Transverse colon (tissue), 4 donors: ENCODE measurements around the gene FGD4. TPM values are rescaled to one million over a fixed set of nuclear protein-coding genes. Genes with fewer than 3 reads are reported as not detected.

ENCODE experiments used
- DNase-seq: peaks from one replicate; pipeline ENCODE4 v3.0.0-alpha.2; 2019
- H3K27ac ChIP-seq, 4 donors: fragments of 200-600 bp; sonication (generic); 2 replicates each; pipeline ENCODE4 v1.5.1; 2016 to 2018; ENCODE audit warnings: inconsistent platforms in 4 of 4
- H3K27me3 ChIP-seq: fragments of 200-600 bp; sonication (generic); 2 replicates; pipeline ENCODE4 v1.5.1; 2017; ENCODE audit warnings: inconsistent platforms
- H3K36me3 ChIP-seq, 4 donors: fragments of 200-600 bp; sonication (generic); 2 replicates each; pipeline ENCODE4 v1.5.1; 2017 to 2019; ENCODE audit warnings: inconsistent platforms in 4 of 4
- H3K4me1 ChIP-seq, 4 donors: fragments of 200-600 bp; sonication (generic); 2 replicates each; pipeline ENCODE4 v1.5.1; 2017 to 2020; ENCODE audit warnings: inconsistent platforms in 4 of 4
- H3K4me3 ChIP-seq, 4 donors: fragments of 200-600 bp; sonication (generic); 1 replicate in 1 of 4; 2 replicates in 3 of 4; pipeline versions ENCODE4 v1.5.1 to v1.6.1; 2017 to 2019; ENCODE audit warnings: inconsistent platforms in 4 of 4
- H3K9me3 ChIP-seq, 2 donors: fragments of 200-600 bp; sonication (generic); 2 replicates each; pipeline ENCODE4 v1.5.1; 2017 to 2019; ENCODE audit warnings: inconsistent platforms in 2 of 2
- CTCF ChIP-seq, 5 experiments: fragments of 200-600 bp in 3 of 5; fragments of 450-650 bp in 2 of 5; sonication (generic) in 3 of 5; IDR thresholded peaks; 1 replicate in 2 of 5; 2 replicates in 3 of 5; pipeline ENCODE4 v1.5.1; 2016 to 2017; ENCODE audit warnings: antibody characterized with exemption in 5 of 5, inconsistent platforms in 3 of 5, mild to moderate bottlenecking in 2 of 5, moderate library complexity in 1 of 5
- EP300 ChIP-seq: sonication (generic); formaldehyde crosslinking; IDR thresholded peaks from one replicate; pipeline ENCODE4 v1.6.1; 2017; ENCODE audit warnings: antibody characterized with exemption, low read depth
- POLR2A ChIP-seq: fragments of 450-650 bp; IDR thresholded peaks from one replicate; pipeline ENCODE4 v1.6.1; 2016; ENCODE audit warnings: antibody characterized with exemption, mild to moderate bottlenecking, moderate library complexity
- POLR2AphosphoS5 ChIP-seq, 3 donors: sonication (generic); formaldehyde crosslinking; IDR thresholded peaks; one replicate each; pipeline ENCODE4 v1.6.1; 2016; ENCODE audit warnings: antibody characterized with exemption in 3 of 3
- WGBS, 2 donors: methylation state at CpG; one replicate each; pipeline ENCODE4 v1.1.5; 2018; ENCODE audit warnings: low coverage in 1 of 2; 5-methylcytosine and 5-hydroxymethylcytosine counted together
- in situ Hi-C, 4 donors: fragments of 200-750 bp; cut with MboI; loops; one replicate each; pipeline versions ENCODE4 v1.15.0 to v1.15.1; 2017; ENCODE audit warnings: low sequenced_read_pairs in 3 of 4, low pct_ligation_motif_present in 1 of 4, low pct_unique_long_range_greater_than_20kb in 1 of 4
- intact Hi-C: fragments of 100-400 bp; cut with DNase I; formaldehyde crosslinking; loops from one replicate; pipeline ENCODE4 v1.15.1; 2023; ENCODE audit warnings: low total_unique reads
- total RNA-seq, 4 donors: library from RNA; depleted of rRNA; stranded (reverse); fragments of >200 nt; gene quantifications; one replicate each; pipeline ENCODE4 v1.1.0, GENCODE V29; 2016

Gene FGD4
- total RNA-seq, 4 donors from 2014 or later = 80.2 to 132 (median 98.2) TPM

DNA sequence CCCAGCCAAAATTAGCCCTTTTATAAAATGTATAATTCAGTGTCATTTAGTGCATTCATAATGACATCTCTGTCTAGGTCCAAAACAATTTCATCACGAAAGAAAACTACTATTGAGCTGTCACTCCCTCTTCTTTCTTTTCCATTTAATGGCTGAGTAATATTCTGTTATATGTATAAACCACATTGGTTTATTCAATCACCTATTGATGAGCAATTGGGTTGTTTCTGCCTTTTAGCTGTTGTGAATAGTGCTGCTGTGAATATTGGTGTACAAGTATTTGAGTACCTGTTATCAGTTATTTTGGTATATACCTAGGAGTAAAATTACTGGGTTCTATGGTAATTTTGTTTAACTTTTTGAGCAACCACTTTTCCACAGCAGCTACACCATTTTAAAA lies 287.0 kb downstream of the FGD4 start:
- Histone ChIP-seq H3K27ac (no peak overlapping the region), H3K9me3 (no peaks in the 10 kb centered on the region), H3K4me3 (no peak overlapping the region), H3K4me1 (peaks cover 0 to 7% (median 3%) of the 10 kb centered on the region in 4 donors), H3K36me3 (no peaks in the 10 kb centered on the region), H3K27me3 (no peaks in the 10 kb centered on the region)
- intact Hi-C loops = no loop called here
- in situ Hi-C loops = loop anchor here in 1 of 4 donors (25.0 kb wide), 1 partner anchor 1024 kb away; the partner anchor contains the start of gene ETFBKMT
- TF ChIP-seq CTCF (IDR thresholded peaks at IDR 0.05) = no peak
- no peak for TF ChIP-seq POLR2AphosphoS5 (IDR thresholded peaks at IDR 0.05)
- TF ChIP-seq EP300 = no peak
- TF ChIP-seq POLR2A = no peak
- no peak for DNase-seq
- 33 to 89% methylated on average over 1 of the region's 1 CpG for WGBS, 2 donors

- Histone ChIP-seq H3K9me3 (no peaks in the 10 kb centered on the region), H3K27me3 (no peaks in the 10 kb centered on the region), H3K36me3 (no peaks in the 10 kb centered on the region), H3K4me1 (peaks cover 0 to 6% (median 2%) of the 10 kb centered on the region in 4 donors), H3K27ac (no peak overlapping the region), H3K4me3 (no peak overlapping the region)
- TF ChIP-seq POLR2AphosphoS5 (IDR thresholded peaks at IDR 0.05) = no peak
- DNase-seq = no peak
- in situ Hi-C loops = loop anchor here in 1 of 4 donors (25.0 kb wide), 1 partner anchor 1026 kb away; the partner anchor contains the start of gene ETFBKMT
- intact Hi-C loops = no loop called here
Observed at GRCh38 chr12:32688786-32689185, 289.4 kb downstream of the FGD4 start.

GRCh38 chr12:32690927-32691326 lies 291.6 kb downstream of the FGD4 start:
- WGBS, 2 donors = 83 to 96% methylated on average over 8 of the region's 8 CpGs
- Histone ChIP-seq H3K36me3 (no peaks in the 10 kb centered on the region), H3K27me3 (no peaks in the 10 kb centered on the region), H3K9me3 (no peaks in the 10 kb centered on the region), H3K4me3 (no peak overlapping the region), H3K27ac (no peak overlapping the region), H3K4me1 (peaks cover 0 to 6% (median 2%) of the 10 kb centered on the region in 4 donors)
- DNase-seq = no peak
- intact Hi-C loops (no loop called here), in situ Hi-C loops (loop anchor here in 1 of 4 donors (25.0 kb wide), 1 partner anchor 1029 kb away; the partner anchor contains the start of gene ETFBKMT)
- TF ChIP-seq EP300 = no peak
- no peak for TF ChIP-seq POLR2AphosphoS5 (IDR thresholded peaks at IDR 0.05)
- no peak for TF ChIP-seq CTCF (IDR thresholded peaks at IDR 0.05)
- TF ChIP-seq POLR2A = no peak

GRCh38 chr12:32692358-32692757 lies 293.0 kb downstream of the FGD4 start:
- intact Hi-C loops = no loop called here
- Histone ChIP-seq H3K27me3 (no peaks in the 10 kb centered on the region), H3K36me3 (no peaks in the 10 kb centered on the region), H3K4me3 (no peak overlapping the region), H3K9me3 (no peaks in the 10 kb centered on the region), H3K4me1 (peaks cover 0 to 4% (median 0%) of the 10 kb centered on the region in 4 donors), H3K27ac (no peak overlapping the region)
- in situ Hi-C loops = loop anchor here in 1 of 4 donors (25.0 kb wide), 1 partner anchor 1030 kb away; the partner anchor contains the start of gene ETFBKMT
- no peak for TF ChIP-seq EP300
- no peak for TF ChIP-seq POLR2AphosphoS5 (IDR thresholded peaks at IDR 0.05)
- TF ChIP-seq POLR2A = no peak
- no peak for TF ChIP-seq CTCF (IDR thresholded peaks at IDR 0.05)
- WGBS, 2 donors = 71 to 81% methylated on average over 1 of the region's 1 CpG
- DNase-seq = no peak

GRCh38 chr12:32693036-32693435 lies 293.7 kb downstream of the FGD4 start:
- intact Hi-C loops (no loop called here), in situ Hi-C loops (loop anchor here in 1 of 4 donors (25.0 kb wide), 1 partner anchor 1031 kb away; the partner anchor contains the start of gene ETFBKMT)
- Histone ChIP-seq H3K9me3 (no peaks in the 10 kb centered on the region), H3K4me3 (no peak overlapping the region), H3K4me1 (peaks cover 0 to 5% (median 0%) of the 10 kb centered on the region in 4 donors), H3K36me3 (no peaks in the 10 kb centered on the region), H3K27ac (no peak overlapping the region), H3K27me3 (no peaks in the 10 kb centered on the region)
- no peak for TF ChIP-seq CTCF (IDR thresholded peaks at IDR 0.05)
- TF ChIP-seq POLR2AphosphoS5 (IDR thresholded peaks at IDR 0.05) = no peak
- no peak for TF ChIP-seq POLR2A
- TF ChIP-seq EP300 = no peak
- no peak for DNase-seq
- 79 to 85% methylated on average over 1 of the region's 1 CpG for WGBS, 2 donors
